IMR-90 (cell line): ENCODE results near the gene TLL1. TPM values are rescaled to one million over a fixed set of nuclear protein-coding genes. Genes with fewer than 3 reads are reported as not detected.

Experiments used
- ATAC-seq: fragments of 200-7000 bp; cut with Tn5 transposase; 2 replicates; pipeline ENCODE4 v1.9.1; 2020; ENCODE audit warnings: low read depth, mild to moderate bottlenecking, moderate library complexity
- BruUV-seq: library from RNA; stranded (reverse); fragments of 400-500 nt; replicated peaks from 2 replicates; lab custom pipeline; 2021; lab: Mats Ljungman, UMichigan
- CTCF ChIA-PET: fragments of 300-600 bp; formaldehyde crosslinking; extraction: SDS; loops from one replicate; lab custom pipeline; 2021; ENCODE audit warnings: antibody characterized with exemption; lab: Yijun Ruan, JAX
- POLR2A ChIA-PET: fragments of 300-600 bp; sonication (Branson Sonifier 250); formaldehyde crosslinking; loops from one replicate; lab custom pipeline; 2022; ENCODE audit warnings: antibody characterized with exemption; ENCODE audit not compliant: unreplicated experiment; lab: Charles Lee
- DNase-seq: peaks from one replicate; pipeline ENCODE4 v3.0.0; 2013
- H2AFZ ChIP-seq: replicated peaks from 2 replicates; pipeline ENCODE3; 2013; ENCODE audit warnings: low read length, mild to moderate bottlenecking; ENCODE audit not compliant: poor library complexity
- H2AK5ac ChIP-seq: 2 replicates; pipeline ENCODE4 v1.6.1; 2013; ENCODE audit warnings: low read depth, low read length, inconsistent platforms
- H2AK9ac ChIP-seq: replicated peaks from 2 replicates; pipeline ENCODE3; 2013; ENCODE audit warnings: mild to moderate bottlenecking, low read depth, low read length, moderate library complexity; ENCODE audit not compliant: poor library complexity
- H2BK120ac ChIP-seq: 2 replicates; pipeline ENCODE4 v1.6.1; 2013; ENCODE audit warnings: low read depth, low read length, inconsistent platforms
- H2BK15ac ChIP-seq: 3 replicates; pipeline ENCODE4 v1.6.1; 2013; ENCODE audit warnings: low read depth, low read length, inconsistent platforms
- H2BK20ac ChIP-seq: 2 replicates; pipeline ENCODE4 v1.6.1; 2013; ENCODE audit warnings: low read depth, mild to moderate bottlenecking, inconsistent platforms, low read length, moderate library complexity
- H2BK5ac ChIP-seq: 2 replicates; pipeline ENCODE4 v1.6.1; 2013; ENCODE audit warnings: mild to moderate bottlenecking, low read depth, low read length, inconsistent platforms; ENCODE audit not compliant: poor library complexity, severe bottlenecking
- H3K14ac ChIP-seq: replicated peaks from 2 replicates; pipeline ENCODE4 v1.6.1; 2013; ENCODE audit warnings: low read depth, low read length, inconsistent platforms
- H3K18ac ChIP-seq: 2 replicates; pipeline ENCODE4 v1.6.1; 2013; ENCODE audit warnings: low read depth, low read length, control low read depth
- H3K23ac ChIP-seq: 2 replicates; pipeline ENCODE4 v1.6.1; 2013; ENCODE audit warnings: low read depth, low read length, inconsistent platforms
- H3K27ac ChIP-seq: 2 replicates; pipeline ENCODE4 v1.5.1; 2013; ENCODE audit warnings: mild to moderate bottlenecking, control low read depth, low read length; ENCODE audit not compliant: insufficient read depth
- H3K27me3 ChIP-seq: 2 replicates; pipeline ENCODE4 v1.6.1; 2013; ENCODE audit warnings: low read length; ENCODE audit not compliant: control insufficient read depth, insufficient read depth
- H3K36me3 ChIP-seq: 2 replicates; pipeline ENCODE4 v1.6.1; 2013; ENCODE audit warnings: low read length, mixed read lengths; ENCODE audit not compliant: control insufficient read depth, insufficient read depth
- H3K4ac ChIP-seq: 2 replicates; pipeline ENCODE4 v1.6.1; 2013; ENCODE audit warnings: low read depth, low read length, inconsistent platforms
- H3K4me1 ChIP-seq: 2 replicates; pipeline ENCODE4 v1.6.1; 2013; ENCODE audit warnings: low read length, mixed read lengths; ENCODE audit not compliant: control insufficient read depth, insufficient read depth
- H3K4me2 ChIP-seq: 2 replicates; pipeline ENCODE4 v1.6.1; 2013; ENCODE audit warnings: low read depth, mild to moderate bottlenecking, control low read depth, low read length, moderate library complexity
- H3K4me3 ChIP-seq: 2 replicates; pipeline ENCODE4 v1.5.1; 2013; ENCODE audit warnings: low read depth, mild to moderate bottlenecking, control low read depth, low read length, moderate library complexity; ENCODE audit not compliant: insufficient read depth
- H3K56ac ChIP-seq: 2 replicates; pipeline ENCODE4 v1.6.1; 2013; ENCODE audit warnings: low read length, inconsistent platforms; ENCODE audit not compliant: insufficient read depth; ENCODE audit errors: extremely low read depth
- H3K79me1 ChIP-seq, 2 experiments: 2 replicates each; pipeline ENCODE4 v1.6.1; 2013; ENCODE audit warnings: low read length in 2 of 2, inconsistent platforms in 1 of 2, low read depth in 1 of 2
- H3K9ac ChIP-seq: 2 replicates; pipeline ENCODE4 v1.6.1; 2013; ENCODE audit warnings: low read depth, low read length, control low read depth
- H3K9me1 ChIP-seq: 2 replicates; pipeline ENCODE4 v1.6.1; 2013; ENCODE audit warnings: low read length, inconsistent platforms; ENCODE audit not compliant: insufficient read depth
- H3K9me3 ChIP-seq: 2 replicates; pipeline ENCODE4 v1.6.1; 2013; ENCODE audit warnings: low read length; ENCODE audit not compliant: control insufficient read depth, insufficient read depth
- H4K20me1 ChIP-seq: 2 replicates; pipeline ENCODE4 v1.6.1; 2013; ENCODE audit warnings: low read length, inconsistent platforms; ENCODE audit not compliant: insufficient read depth
- H4K5ac ChIP-seq: 2 replicates; pipeline ENCODE4 v1.6.1; 2013; ENCODE audit warnings: mild to moderate bottlenecking, low read depth, low read length, control low read depth
- H4K8ac ChIP-seq, 2 experiments: 2 replicates each; pipeline ENCODE4 v1.6.1; 2013; ENCODE audit warnings: low read depth in 2 of 2, low read length in 2 of 2, control low read depth in 1 of 2, inconsistent platforms in 1 of 2
- H4K91ac ChIP-seq: 2 replicates; pipeline ENCODE4 v1.6.1; 2013; ENCODE audit warnings: low read depth, low read length, inconsistent platforms; ENCODE audit not compliant: insufficient read depth
- BHLHE40 ChIP-seq: fragments of 150-350 bp; IDR thresholded peaks from 2 replicates; pipeline ENCODE4 v1.6.1; 2016; ENCODE audit warnings: mild to moderate bottlenecking, low read depth, low read length
- CEBPB ChIP-seq: IDR thresholded peaks from 2 replicates; pipeline ENCODE4 v1.6.1; 2012; ENCODE audit warnings: low read depth, low read length, improper control_type of control experiment
- CHD1 ChIP-seq: IDR thresholded peaks from 2 replicates; pipeline ENCODE4 v1.6.1; 2012; ENCODE audit warnings: low read depth, low read length, improper control_type of control experiment
- FOS ChIP-seq: fragments of 150-350 bp; IDR thresholded peaks from 2 replicates; pipeline ENCODE4 v1.6.1; 2016; ENCODE audit warnings: low read depth, low read length
- MAFK ChIP-seq: IDR thresholded peaks from 2 replicates; pipeline ENCODE4 v1.6.1; 2012; ENCODE audit warnings: low read depth, low read length, improper control_type of control experiment
- MAZ ChIP-seq: IDR thresholded peaks from 2 replicates; pipeline ENCODE4 v1.6.1; 2012; ENCODE audit warnings: low read depth, mild to moderate bottlenecking, low read length, improper control_type of control experiment, moderate library complexity, borderline replicate concordance
- MXI1 ChIP-seq: IDR thresholded peaks from 2 replicates; pipeline ENCODE4 v1.6.1; 2012; ENCODE audit warnings: low read depth, mild to moderate bottlenecking, low read length, moderate library complexity, borderline replicate concordance
- NFE2L2 ChIP-seq: fragments of 150-350 bp; IDR thresholded peaks from 2 replicates; pipeline ENCODE4 v1.6.1; 2016; ENCODE audit warnings: low read depth, mild to moderate bottlenecking, low read length
- POLR2A ChIP-seq: IDR thresholded peaks from 2 replicates; pipeline ENCODE4 v1.6.1; 2012; ENCODE audit warnings: mild to moderate bottlenecking, low read depth, low read length
- RAD21 ChIP-seq: IDR thresholded peaks from 2 replicates; pipeline ENCODE4 v1.6.1; 2012; ENCODE audit warnings: low read length, improper control_type of control experiment
- RCOR1 ChIP-seq: IDR thresholded peaks from 2 replicates; pipeline ENCODE4 v1.6.1; 2012; ENCODE audit warnings: mild to moderate bottlenecking, low read length, improper control_type of control experiment; ENCODE audit not compliant: insufficient replicate concordance
- RFX5 ChIP-seq: IDR thresholded peaks from 2 replicates; pipeline ENCODE4 v1.8.0; 2012; ENCODE audit warnings: low read depth, mild to moderate bottlenecking, low read length, moderate library complexity
- SMC3 ChIP-seq: fragments of 150-350 bp; IDR thresholded peaks from 2 replicates; pipeline ENCODE4 v1.6.1; 2016; ENCODE audit warnings: low read depth, mild to moderate bottlenecking, antibody characterized with exemption, low read length, moderate library complexity
- WGBS, 2 experiments: methylation state at CpG; one replicate each; pipeline versions ENCODE4 v1.1.5 to v1.1.7; 2013; ENCODE audit warnings: missing lambda C conversion rate in 2 of 2; ENCODE audit not compliant: insufficient read length in 1 of 2; ENCODE audit errors: extremely low coverage in 2 of 2; 5-methylcytosine and 5-hydroxymethylcytosine counted together
- dilution Hi-C: fragments of 300-500 bp; cut with HindIII; formaldehyde crosslinking; loops from one replicate; pipeline ENCODE4 v1.14.3; 2018; ENCODE audit warnings: low sequenced_read_pairs; ENCODE audit not compliant: unreplicated experiment
- in situ Hi-C: fragments of 300-500 bp; cut with MboI; formaldehyde crosslinking; loops from 3 replicates; pipeline ENCODE4 v1.14.3; 2019; ENCODE audit warnings: low sequenced_read_pairs, inconsistent platforms, mixed read lengths
- intact Hi-C: fragments of 100-400 bp; cut with micrococcal nuclease; formaldehyde crosslinking; loops from 2 replicates; pipeline ENCODE4 v1.10.0; 2022
- polyA plus RNA-seq, 3 experiments: library from polyadenylated mRNA; depleted of rRNA; stranded (reverse); fragments of >200 nt; gene quantifications; 2 replicates each; pipeline ENCODE4 v1.2.3, GENCODE V29; 2012; ENCODE audit warnings: low replicate concordance in 1 of 3
- total RNA-seq: library from RNA; depleted of rRNA; stranded (reverse); fragments of >200 nt; gene quantifications from 2 replicates; pipeline ENCODE4 v1.2.3, GENCODE V29; 2012
- TF ChIP-seq, protein P1 (sequence below): fragments of 150-350 bp; IDR thresholded peaks from 2 replicates; pipeline ENCODE4 v1.6.1; 2016; ENCODE audit warnings: low read depth, mild to moderate bottlenecking, low read length, moderate library complexity, borderline replicate concordance
- TF ChIP-seq, protein P2 (sequence below): conservative IDR thresholded peaks from 2 replicates; pipeline ENCODE4 v1.5.1; 2012; ENCODE audit warnings: mild to moderate bottlenecking, low read depth, low read length, improper control_type of control experiment
- TF ChIP-seq, protein P3 (sequence below): fragments of 150-350 bp; IDR thresholded peaks from 2 replicates; pipeline ENCODE4 v1.6.1; 2017; ENCODE audit warnings: mild to moderate bottlenecking, antibody characterized with exemption, low read length, low read depth

The TLL1 gene
- total and polyA plus RNA-seq, 2 of the 4 experiments (the other 2 are of a cell fraction): not detected

DNA sequence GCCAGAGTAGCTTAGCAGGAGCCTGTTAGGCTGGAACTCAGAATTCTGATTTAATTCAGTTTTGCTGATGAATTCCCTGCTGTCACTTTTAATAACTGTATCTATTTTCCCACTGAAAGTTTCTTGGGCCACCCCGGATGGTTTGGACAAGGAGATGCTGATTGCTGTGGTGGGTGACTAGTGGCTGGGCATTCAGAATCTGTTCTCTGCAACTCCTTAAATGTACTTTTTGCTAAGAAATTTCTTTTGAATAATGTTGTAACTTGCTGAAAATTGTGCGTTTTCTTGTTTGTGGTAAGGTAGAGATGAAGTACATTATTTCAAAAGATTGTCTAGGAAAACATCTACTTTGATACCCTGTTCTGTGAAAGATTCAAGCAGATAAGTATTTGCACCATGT, 2.4 kb downstream of the TLL1 start:
- Histone ChIP-seq H3K9ac (no peak overlapping the region), H4K20me1 (no peaks in the 10 kb centered on the region), H3K79me1 (no peaks in the 10 kb centered on the region), H2BK120ac (no peak overlapping the region), H3K4me1 (no peaks in the 10 kb centered on the region), H2AFZ (no peak overlapping the region), H3K4me3 (no peak overlapping the region), H2BK15ac (no peak overlapping the region), H3K4me2 (no peak overlapping the region), H3K9me1 (no peaks in the 10 kb centered on the region), H2AK5ac (no peak overlapping the region), H3K18ac (no peak overlapping the region), H3K9me3 (no peaks in the 10 kb centered on the region), H3K56ac (no peak overlapping the region), H4K8ac (no peak overlapping the region), H3K23ac (no peak overlapping the region), H4K91ac (no peak overlapping the region), H3K4ac (no peak overlapping the region), H3K27me3 (peaks cover 4% of the 10 kb centered on the region; the same call in 1 of the 2 replicates), H2AK9ac (no peak overlapping the region), H3K36me3 (no peaks in the 10 kb centered on the region), H2BK20ac (no peak overlapping the region), H4K5ac (no peak overlapping the region), H3K27ac (no peak overlapping the region), H2BK5ac (no peak overlapping the region), H3K14ac (no peak overlapping the region)
- ChIA-PET CTCF (no interaction called here), POLR2A (no interaction called here)
- intact Hi-C loops: no loop called here
- no CpG with 5 or more reads among the region's 2 CpGs for whole genome bisulfite sequencing, 2 experiments
- TF ChIP-seq, protein P1, sequence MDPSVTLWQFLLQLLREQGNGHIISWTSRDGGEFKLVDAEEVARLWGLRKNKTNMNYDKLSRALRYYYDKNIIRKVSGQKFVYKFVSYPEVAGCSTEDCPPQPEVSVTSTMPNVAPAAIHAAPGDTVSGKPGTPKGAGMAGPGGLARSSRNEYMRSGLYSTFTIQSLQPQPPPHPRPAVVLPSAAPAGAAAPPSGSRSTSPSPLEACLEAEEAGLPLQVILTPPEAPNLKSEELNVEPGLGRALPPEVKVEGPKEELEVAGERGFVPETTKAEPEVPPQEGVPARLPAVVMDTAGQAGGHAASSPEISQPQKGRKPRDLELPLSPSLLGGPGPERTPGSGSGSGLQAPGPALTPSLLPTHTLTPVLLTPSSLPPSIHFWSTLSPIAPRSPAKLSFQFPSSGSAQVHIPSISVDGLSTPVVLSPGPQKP: no peak
- no peak for TF ChIP-seq RCOR1
- TF ChIP-seq NFE2L2: no peak
- TF ChIP-seq CEBPB: no peak
- no peak for TF ChIP-seq BHLHE40
- TF ChIP-seq MAFK: no peak
- TF ChIP-seq, protein P2, sequence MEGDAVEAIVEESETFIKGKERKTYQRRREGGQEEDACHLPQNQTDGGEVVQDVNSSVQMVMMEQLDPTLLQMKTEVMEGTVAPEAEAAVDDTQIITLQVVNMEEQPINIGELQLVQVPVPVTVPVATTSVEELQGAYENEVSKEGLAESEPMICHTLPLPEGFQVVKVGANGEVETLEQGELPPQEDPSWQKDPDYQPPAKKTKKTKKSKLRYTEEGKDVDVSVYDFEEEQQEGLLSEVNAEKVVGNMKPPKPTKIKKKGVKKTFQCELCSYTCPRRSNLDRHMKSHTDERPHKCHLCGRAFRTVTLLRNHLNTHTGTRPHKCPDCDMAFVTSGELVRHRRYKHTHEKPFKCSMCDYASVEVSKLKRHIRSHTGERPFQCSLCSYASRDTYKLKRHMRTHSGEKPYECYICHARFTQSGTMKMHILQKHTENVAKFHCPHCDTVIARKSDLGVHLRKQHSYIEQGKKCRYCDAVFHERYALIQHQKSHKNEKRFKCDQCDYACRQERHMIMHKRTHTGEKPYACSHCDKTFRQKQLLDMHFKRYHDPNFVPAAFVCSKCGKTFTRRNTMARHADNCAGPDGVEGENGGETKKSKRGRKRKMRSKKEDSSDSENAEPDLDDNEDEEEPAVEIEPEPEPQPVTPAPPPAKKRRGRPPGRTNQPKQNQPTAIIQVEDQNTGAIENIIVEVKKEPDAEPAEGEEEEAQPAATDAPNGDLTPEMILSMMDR: no peak
- no peak for TF ChIP-seq MXI1
- TF ChIP-seq CHD1: no peak
- TF ChIP-seq MAZ: no peak
- TF ChIP-seq, protein P3, sequence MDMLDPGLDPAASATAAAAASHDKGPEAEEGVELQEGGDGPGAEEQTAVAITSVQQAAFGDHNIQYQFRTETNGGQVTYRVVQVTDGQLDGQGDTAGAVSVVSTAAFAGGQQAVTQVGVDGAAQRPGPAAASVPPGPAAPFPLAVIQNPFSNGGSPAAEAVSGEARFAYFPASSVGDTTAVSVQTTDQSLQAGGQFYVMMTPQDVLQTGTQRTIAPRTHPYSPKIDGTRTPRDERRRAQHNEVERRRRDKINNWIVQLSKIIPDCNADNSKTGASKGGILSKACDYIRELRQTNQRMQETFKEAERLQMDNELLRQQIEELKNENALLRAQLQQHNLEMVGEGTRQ: no peak
- TF ChIP-seq RFX5: no peak
- TF ChIP-seq RAD21: no peak
- no peak for TF ChIP-seq POLR2A
- no peak for TF ChIP-seq FOS
- TF ChIP-seq SMC3: no peak
- in situ Hi-C loops: no loop called here
- DNase-seq (no peak), ATAC-seq (no peak)
- dilution Hi-C loops: no loop called here
- no TSS peak for BruUV-seq
